Effector memory CD4-positive, alpha-beta T cell (primary cell): ENCODE data around the gene DOC2A.
A peak's percentile ranks its signal among the peaks of the same experiment; 100 is the strongest.
"Not testable (repeated sequence)": the region's sequence is repeated elsewhere in the genome, so short reads cannot be mapped to it uniquely, and the experiment has no call there.

ENCODE experiments used
- DNase-seq, 3 donors: peaks; one replicate each; pipeline ENCODE4 v3.0.0-alpha.2; 2020
- H3K27ac ChIP-seq: 2 replicates; pipeline ENCODE4 v1.7.0; 2013; ENCODE audit warnings: mild to moderate bottlenecking, low read length, moderate library complexity; ENCODE audit not compliant: insufficient read depth, poor library complexity, severe bottlenecking
- H3K27me3 ChIP-seq: replicated peaks from 2 replicates; pipeline ENCODE4 v1.7.0; 2013; ENCODE audit warnings: mild to moderate bottlenecking, low read length; ENCODE audit not compliant: insufficient read depth, control insufficient read depth, poor library complexity, severe bottlenecking
- H3K36me3 ChIP-seq: 2 replicates; pipeline ENCODE4 v1.7.0; 2013; ENCODE audit warnings: mild to moderate bottlenecking, low read length, moderate library complexity; ENCODE audit not compliant: control insufficient read depth, insufficient read depth
- H3K4me1 ChIP-seq: 2 replicates; pipeline ENCODE4 v1.7.0; 2013; ENCODE audit warnings: low read length, mild to moderate bottlenecking; ENCODE audit not compliant: control insufficient read depth, insufficient read depth, poor library complexity, severe bottlenecking
- H3K4me3 ChIP-seq: 2 replicates; pipeline ENCODE4 v1.7.0; 2013; ENCODE audit warnings: low read length, low read depth, mild to moderate bottlenecking; ENCODE audit not compliant: insufficient read depth, poor library complexity, severe bottlenecking
- H3K9me3 ChIP-seq: 2 replicates; pipeline ENCODE4 v1.7.0; 2013; ENCODE audit warnings: mild to moderate bottlenecking, low read length, moderate library complexity; ENCODE audit not compliant: control insufficient read depth

The DOC2A gene

GRCh38 chr16:30016555-30017276 lies 5.9 kb upstream of the DOC2A start:
- Histone ChIP-seq H3K27ac (no peak overlapping the region), H3K4me1 (peaks cover 12% of the 10 kb centered on the region), H3K4me3 (no peak overlapping the region), H3K27me3 (no peaks in the 10 kb centered on the region), H3K9me3 (no peaks in the 10 kb centered on the region), H3K36me3 (no peaks in the 10 kb centered on the region)
- DNase-seq: no peak

- not testable (repeated sequence) for DNase-seq, H3K36me3 ChIP-seq, H3K27ac ChIP-seq
These were observed 4.6 kb upstream of the DOC2A start for GRCh38 chr16:30015450-30015849.

GRCh38 chr16:30012598-30012997 lies 1.8 kb upstream of the DOC2A start:
- H3K4me1 ChIP-seq: peaks cover 13% of the 10 kb centered on the region
- not testable (repeated sequence) for H3K27ac ChIP-seq, H3K9me3 ChIP-seq, H3K4me3 ChIP-seq, DNase-seq, H3K36me3 ChIP-seq
- H3K27me3 ChIP-seq: peaks cover 15% of the 10 kb centered on the region

More at GRCh38 chr16:30015450-30015849, 4.6 kb upstream of the DOC2A start:
- H3K9me3 ChIP-seq, H3K4me3 ChIP-seq, H3K27me3 ChIP-seq: not testable (repeated sequence)
- peaks cover 10% of the 10 kb centered on the region for H3K4me1 ChIP-seq

GRCh38 chr16:30011714-30012504 lies 1.1 kb upstream of the DOC2A start:
- no peak for DNase-seq
- H3K27ac ChIP-seq: no peak overlapping the region
- H3K4me3 ChIP-seq: peak overlapping the region; percentile 51
- no peaks in the 10 kb centered on the region for H3K9me3 ChIP-seq
- H3K36me3 ChIP-seq: no peaks in the 10 kb centered on the region
- H3K27me3 ChIP-seq: peaks cover 15% of the 10 kb centered on the region
- peaks cover 13% of the 10 kb centered on the region for H3K4me1 ChIP-seq

- Histone ChIP-seq H3K36me3 (no peaks in the 10 kb centered on the region), H3K27ac (no peak overlapping the region), H3K4me1 (peaks cover 13% of the 10 kb centered on the region), H3K4me3 (peak overlapping the region; percentile 51), H3K9me3 (no peaks in the 10 kb centered on the region), H3K27me3 (peaks cover 15% of the 10 kb centered on the region)
- DNase-seq: no peak
These were observed 610 bp downstream of the DOC2A start for GRCh38 chr16:30009990-30010843.

GRCh38 chr16:30009085-30009862 lies 1.6 kb downstream of the DOC2A start:
- Histone ChIP-seq H3K27ac (no peak overlapping the region), H3K36me3 (no peaks in the 10 kb centered on the region), H3K27me3 (peaks cover 15% of the 10 kb centered on the region), H3K4me3 (no peak overlapping the region), H3K4me1 (peaks cover 13% of the 10 kb centered on the region), H3K9me3 (no peaks in the 10 kb centered on the region)
- DNase-seq: no peak

- Histone ChIP-seq H3K9me3 (no peaks in the 10 kb centered on the region), H3K4me3 (no peak overlapping the region), H3K36me3 (no peaks in the 10 kb centered on the region), H3K4me1 (peaks cover 13% of the 10 kb centered on the region), H3K27me3 (peaks cover 15% of the 10 kb centered on the region), H3K27ac (no peak overlapping the region)
- DNase-seq: no peak
These were observed 3.4 kb downstream of the DOC2A start for GRCh38 chr16:30007378-30007895.

GRCh38 chr16:30006659-30007377 lies 4.0 kb downstream of the DOC2A start:
- Histone ChIP-seq H3K27ac (no peak overlapping the region), H3K27me3 (peaks cover 15% of the 10 kb centered on the region), H3K4me3 (no peak overlapping the region), H3K36me3 (no peaks in the 10 kb centered on the region), H3K4me1 (peaks cover 12% of the 10 kb centered on the region), H3K9me3 (no peaks in the 10 kb centered on the region)
- no peak for DNase-seq

- H3K4me1 ChIP-seq: peaks cover 7% of the 10 kb centered on the region
- no peak overlapping the region for H3K4me3 ChIP-seq
- DNase-seq: no peak
- H3K36me3 ChIP-seq: no peaks in the 10 kb centered on the region
- no peak overlapping the region for H3K27ac ChIP-seq
- peaks cover 15% of the 10 kb centered on the region for H3K27me3 ChIP-seq
- H3K9me3 ChIP-seq: no peaks in the 10 kb centered on the region
These were observed 4.7 kb downstream of the DOC2A start for GRCh38 chr16:30006095-30006473.
